HG03045 (cell line): ENCODE measurements around the gene IL17REL.

ENCODE experiments used
- ATAC-seq: cut with Tn5 transposase; IDR thresholded peaks from one replicate; pipeline ENCODE4 v1.9.1; 2021; ENCODE audit warnings: mild to moderate bottlenecking, moderate library complexity; ENCODE audit not compliant: unreplicated experiment

The IL17REL gene

GRCh38 chr22:50008151-50009040 is 4.2 kb downstream of the IL17REL start:
- ATAC-seq = no peak

GRCh38 chr22:50007057-50007511 is 5.5 kb downstream of the IL17REL start:
- ATAC-seq = no peak

- ATAC-seq = no peak
These were observed 7.6 kb downstream of the IL17REL start for GRCh38 chr22:50004918-50005317.

GRCh38 chr22:50002791-50003190 is 9.8 kb downstream of the IL17REL start:
- no peak for ATAC-seq

GRCh38 chr22:50001388-50002231 is 11.0 kb downstream of the IL17REL start:
- no peak for ATAC-seq

GRCh38 chr22:50000587-50001387 is 11.8 kb downstream of the IL17REL start:
- no peak for ATAC-seq

- ATAC-seq = no peak
These were observed 12.5 kb downstream of the IL17REL start for GRCh38 chr22:49999946-50000586.

- no peak for ATAC-seq
These were observed 13.3 kb downstream of the IL17REL start for GRCh38 chr22:49999063-49999945.

GRCh38 chr22:49998718-49999062 is 13.9 kb downstream of the IL17REL start:
- ATAC-seq = no peak

GRCh38 chr22:49997932-49998717 is 14.4 kb downstream of the IL17REL start:
- ATAC-seq = no peak

- ATAC-seq = no peak
These were observed 15.3 kb downstream of the IL17REL start for GRCh38 chr22:49997251-49997599.

- no peak for ATAC-seq
These were observed 15.9 kb downstream of the IL17REL start for GRCh38 chr22:49996518-49997250.

GRCh38 chr22:49996119-49996517 is 16.4 kb downstream of the IL17REL start:
- no peak for ATAC-seq

GRCh38 chr22:49995361-49996118 is 17.0 kb downstream of the IL17REL start:
- no peak for ATAC-seq

- ATAC-seq = no peak
These were observed 17.6 kb downstream of the IL17REL start for GRCh38 chr22:49995041-49995360.

GRCh38 chr22:49994361-49995040 is 18.1 kb downstream of the IL17REL start:
- no peak for ATAC-seq
